ENCODE results near the gene TRPM3. TPM values are rescaled to one million over a fixed set of nuclear protein-coding genes. Genes with fewer than 3 reads are reported as not detected.

Gene TRPM3
- total RNA-seq, 4 donors from 2014 or later = 0.57 to 4.4 (median 1.4) TPM; not detected in 1

DNA sequence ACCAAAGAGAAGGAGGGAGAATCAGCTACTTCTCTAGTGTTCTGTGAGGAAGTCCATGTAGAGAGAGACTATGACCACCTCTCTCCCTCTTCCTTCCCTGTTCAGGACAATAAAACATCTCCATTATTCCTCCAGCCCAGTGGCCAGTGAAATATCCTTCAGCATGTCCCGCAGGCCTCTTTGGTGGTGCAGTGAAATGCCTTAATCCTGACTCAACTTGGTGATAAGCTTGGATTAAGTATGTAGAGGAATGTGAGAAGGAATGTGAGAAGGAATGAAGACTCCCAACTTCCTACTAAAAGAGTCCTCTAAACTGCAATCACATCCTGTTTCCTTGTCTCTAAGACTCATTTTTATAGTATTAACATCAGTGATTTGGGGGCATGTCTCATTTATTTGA, 167.3 kb downstream of the TRPM3 start:
- TF ChIP-seq, protein P1, sequence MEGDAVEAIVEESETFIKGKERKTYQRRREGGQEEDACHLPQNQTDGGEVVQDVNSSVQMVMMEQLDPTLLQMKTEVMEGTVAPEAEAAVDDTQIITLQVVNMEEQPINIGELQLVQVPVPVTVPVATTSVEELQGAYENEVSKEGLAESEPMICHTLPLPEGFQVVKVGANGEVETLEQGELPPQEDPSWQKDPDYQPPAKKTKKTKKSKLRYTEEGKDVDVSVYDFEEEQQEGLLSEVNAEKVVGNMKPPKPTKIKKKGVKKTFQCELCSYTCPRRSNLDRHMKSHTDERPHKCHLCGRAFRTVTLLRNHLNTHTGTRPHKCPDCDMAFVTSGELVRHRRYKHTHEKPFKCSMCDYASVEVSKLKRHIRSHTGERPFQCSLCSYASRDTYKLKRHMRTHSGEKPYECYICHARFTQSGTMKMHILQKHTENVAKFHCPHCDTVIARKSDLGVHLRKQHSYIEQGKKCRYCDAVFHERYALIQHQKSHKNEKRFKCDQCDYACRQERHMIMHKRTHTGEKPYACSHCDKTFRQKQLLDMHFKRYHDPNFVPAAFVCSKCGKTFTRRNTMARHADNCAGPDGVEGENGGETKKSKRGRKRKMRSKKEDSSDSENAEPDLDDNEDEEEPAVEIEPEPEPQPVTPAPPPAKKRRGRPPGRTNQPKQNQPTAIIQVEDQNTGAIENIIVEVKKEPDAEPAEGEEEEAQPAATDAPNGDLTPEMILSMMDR (IDR thresholded peaks at IDR 0.05; ENCODE audit: low read depth) = no peak

DNA sequence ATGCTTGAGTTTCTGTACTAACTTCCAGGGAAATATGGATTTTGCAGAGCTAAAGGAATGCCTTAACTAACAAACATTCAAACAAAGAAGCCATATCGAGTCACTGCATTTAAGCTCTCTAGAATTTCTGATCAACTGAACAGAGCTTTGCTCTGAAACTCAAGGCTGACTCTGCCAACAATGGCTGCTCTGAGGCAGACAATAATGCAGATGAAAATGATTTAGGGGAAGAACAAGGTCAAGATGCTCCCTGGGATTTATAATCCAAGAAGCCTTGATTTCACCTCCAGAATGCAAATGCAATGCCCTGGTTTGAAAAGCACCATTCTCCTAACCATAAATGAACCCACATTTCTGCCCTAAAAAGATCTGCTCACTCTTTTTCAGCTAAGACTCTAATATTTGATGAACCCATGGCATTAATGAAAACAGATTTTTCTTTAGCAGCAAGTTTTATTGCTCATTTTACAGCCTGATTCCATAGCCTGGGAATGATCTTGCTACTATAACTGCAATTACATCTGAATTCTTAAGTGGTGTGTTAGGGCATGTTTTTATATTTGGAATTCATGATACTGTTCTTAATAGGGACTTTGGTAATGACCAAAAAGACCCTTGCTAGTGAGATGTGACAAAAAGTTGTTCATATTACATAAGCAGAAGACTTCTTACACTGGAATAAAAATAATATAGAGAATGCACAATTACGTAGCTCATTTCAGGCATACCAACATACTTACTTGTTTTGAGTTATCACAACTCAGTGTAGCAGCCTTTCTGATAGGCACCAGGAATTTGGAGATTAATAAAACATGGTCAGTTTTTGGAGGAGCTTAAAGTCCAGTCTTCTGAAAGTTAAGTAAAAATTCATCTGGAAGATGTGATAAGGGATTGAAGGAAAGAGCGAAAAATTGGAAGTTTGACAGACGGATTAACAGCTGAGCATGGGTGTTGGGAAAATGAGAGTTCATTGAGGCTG, 169.4 kb downstream of the TRPM3 start:
- TF ChIP-seq, protein P1 (IDR thresholded peaks at IDR 0.05; ENCODE audit: low read depth) = no peak

DNA sequence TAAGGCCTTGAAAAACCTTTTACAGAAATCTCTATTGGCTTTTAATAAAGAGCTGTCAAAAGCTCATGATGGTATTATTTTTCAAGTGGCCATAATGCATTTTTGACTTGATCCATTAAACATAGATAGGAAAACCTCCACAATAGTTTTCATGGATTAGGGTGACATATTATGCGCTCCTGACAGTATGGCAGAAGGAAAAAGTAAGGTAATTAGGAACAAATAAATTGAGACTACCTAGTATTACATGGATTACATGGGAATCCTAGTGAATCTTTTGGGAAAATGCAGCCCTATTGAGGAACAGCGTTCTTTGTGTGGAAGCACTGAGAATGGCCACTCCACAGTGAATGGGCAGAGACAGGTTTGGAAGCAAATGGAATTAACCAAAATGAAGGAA, 171.2 kb downstream of the TRPM3 start:
- TF ChIP-seq, protein P1 (IDR thresholded peaks at IDR 0.05; ENCODE audit: low read depth) = no peak

DNA sequence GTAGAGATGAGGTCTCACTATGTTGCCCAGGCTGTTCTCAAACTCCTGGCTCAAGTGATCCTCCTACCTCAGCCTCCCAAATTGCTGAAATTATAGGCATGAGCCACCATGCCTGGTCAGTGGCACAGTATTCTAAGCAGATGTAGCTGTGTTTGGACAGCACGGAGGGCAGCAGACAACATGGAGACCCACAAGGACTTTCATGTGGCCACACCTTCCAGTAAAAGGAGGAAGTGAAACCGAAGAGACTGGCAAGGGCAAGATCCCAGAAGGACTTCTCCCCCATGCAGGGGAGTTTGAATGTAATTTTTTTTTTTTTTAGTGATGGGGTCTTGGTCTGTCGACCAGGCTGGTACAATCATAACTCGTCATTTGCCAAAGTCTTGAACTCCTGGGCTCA, 172.2 kb downstream of the TRPM3 start:
- TF ChIP-seq, protein P1 (IDR thresholded peaks at IDR 0.05; ENCODE audit: low read depth) = no peak

DNA sequence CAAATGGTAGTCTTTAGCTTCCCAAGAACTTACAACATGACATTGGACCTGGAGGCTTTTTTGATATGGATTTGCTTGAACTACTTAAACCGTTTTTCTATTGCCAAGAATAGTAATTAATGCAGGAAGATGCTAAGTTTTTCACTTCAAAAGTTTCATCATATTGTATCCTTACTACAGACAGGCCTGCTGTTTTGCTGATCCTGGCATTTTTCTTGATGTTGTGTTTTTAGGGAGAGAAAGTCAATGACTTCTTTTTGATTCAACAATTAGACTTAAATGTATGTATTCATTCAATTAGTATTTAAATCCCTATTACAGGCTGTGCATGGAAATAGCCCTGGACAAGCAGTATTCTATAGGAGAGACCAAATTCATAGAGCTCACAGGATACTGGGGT, 172.7 kb downstream of the TRPM3 start:
- TF ChIP-seq, protein P1 (IDR thresholded peaks at IDR 0.05; ENCODE audit: low read depth) = no peak

DNA sequence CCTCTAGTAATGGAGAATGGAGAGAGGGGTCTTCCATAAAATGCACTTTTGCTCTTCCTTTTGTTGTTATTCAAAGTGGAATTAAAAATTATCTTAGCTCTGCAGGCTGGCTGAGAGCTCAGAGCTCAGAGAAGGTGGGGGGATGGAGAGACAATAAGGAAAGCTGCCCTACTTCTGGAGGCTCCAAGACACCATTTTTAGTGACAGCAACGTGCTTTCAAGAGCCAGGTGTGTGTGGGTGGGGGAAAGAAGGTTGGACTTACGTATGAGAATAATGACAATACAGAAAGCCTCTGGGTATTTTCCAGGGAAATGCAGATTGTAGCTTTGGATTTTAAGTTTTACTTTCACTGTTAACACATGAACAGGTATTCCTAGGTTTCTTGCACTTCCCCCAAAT, 173.9 kb downstream of the TRPM3 start:
- TF ChIP-seq, protein P1 (IDR thresholded peaks at IDR 0.05; ENCODE audit: low read depth) = no peak

DNA sequence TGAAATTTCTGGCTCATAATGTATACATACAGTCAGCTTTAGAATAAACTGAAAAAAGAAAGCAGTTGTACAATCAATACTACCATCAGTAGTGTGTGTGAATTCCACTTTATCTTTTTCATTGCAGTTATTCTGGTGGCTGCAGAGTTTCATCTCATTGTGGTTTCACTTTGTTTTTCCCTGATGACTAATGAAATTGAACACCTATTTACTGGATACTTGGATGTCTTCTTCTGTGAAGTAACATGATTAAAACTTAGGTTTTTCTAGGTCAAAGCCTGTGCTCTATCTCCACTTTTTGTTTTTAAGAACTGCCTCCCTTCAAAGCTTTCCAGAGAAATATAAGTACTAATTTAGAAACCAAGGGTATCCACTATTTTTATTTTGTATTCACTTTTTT, 174.3 kb downstream of the TRPM3 start:
- TF ChIP-seq, protein P1 (IDR thresholded peaks at IDR 0.05; ENCODE audit: low read depth) = no peak

Data from subcutaneous adipose tissue (tissue), 4 donors.